SU-DHL-6 (cell line): Measurements from ENCODE around the gene MST1R.

Source experiments
- H2AFZ ChIP-seq: fragments of 200-600 bp; sonication (generic); 2 replicates; pipeline ENCODE4 v1.6.1; 2014; ENCODE audit warnings: low read depth, mild to moderate bottlenecking, moderate library complexity, mixed read lengths, antibody characterized with exemption, low read length; ENCODE audit not compliant: severe bottlenecking
- H3F3A ChIP-seq: fragments of 200-600 bp; shearing (Covaris generic); 2 replicates; pipeline ENCODE4 v1.6.0; 2016; ENCODE audit warnings: antibody characterized with exemption, mild to moderate bottlenecking; ENCODE audit not compliant: insufficient read depth
- H3K27ac ChIP-seq: fragments of 200-600 bp; sonication (generic); 2 replicates; pipeline ENCODE4 v1.5.1; 2016; ENCODE audit warnings: low read depth, mild to moderate bottlenecking, low read length, moderate library complexity, mixed read lengths
- H3K27me3 ChIP-seq: fragments of 200-600 bp; sonication (generic), shearing (Covaris generic); 2 replicates; pipeline ENCODE4 v1.6.0; 2014; ENCODE audit warnings: mild to moderate bottlenecking, low read length
- H3K36me3 ChIP-seq: fragments of 200-600 bp; sonication (generic); 2 replicates; pipeline ENCODE4 v1.6.1; 2014; ENCODE audit warnings: mild to moderate bottlenecking, low read length, mixed read lengths
- H3K4me2 ChIP-seq: fragments of 300-600, 200-600 bp; shearing (Covaris generic), sonication (generic); 2 replicates; pipeline ENCODE4 v1.6.0; 2014; ENCODE audit warnings: low read length, low read depth, mild to moderate bottlenecking; ENCODE audit not compliant: poor library complexity, severe bottlenecking
- H3K4me3 ChIP-seq: fragments of 200-600 bp; sonication (generic); 2 replicates; pipeline ENCODE4 v1.5.1; 2014; ENCODE audit warnings: antibody characterized with exemption, low read length, mild to moderate bottlenecking, mixed read lengths; ENCODE audit not compliant: insufficient read depth, poor library complexity, severe bottlenecking
- H3K79me2 ChIP-seq: fragments of 200-600 bp; sonication (generic); 2 replicates; pipeline ENCODE4 v1.6.1; 2014; ENCODE audit warnings: mild to moderate bottlenecking, low read length, moderate library complexity; ENCODE audit not compliant: insufficient read depth
- H3K9ac ChIP-seq: fragments of 200-600 bp; sonication (generic); 2 replicates; pipeline ENCODE4 v1.7.0; 2014; ENCODE audit warnings: mild to moderate bottlenecking, low read length
- H3K9me2 ChIP-seq: fragments of 200-600 bp; sonication (generic); replicated peaks from 2 replicates; pipeline ENCODE4 v1.6.1; 2014; ENCODE audit warnings: low read length; ENCODE audit not compliant: insufficient read depth
- H3K9me3 ChIP-seq: fragments of 200-600 bp; sonication (generic); 2 replicates; pipeline ENCODE4 v1.6.1; 2014; ENCODE audit warnings: low read length, mixed read lengths; ENCODE audit not compliant: insufficient read depth
- H4K20me1 ChIP-seq: fragments of 200-600 bp; sonication (generic); 2 replicates; pipeline ENCODE4 v1.6.1; 2014; ENCODE audit warnings: low read depth, mild to moderate bottlenecking, antibody characterized with exemption, low read length, moderate library complexity, mixed read lengths
- EZH2phosphoT487 ChIP-seq: fragments of 200-600 bp; sonication (generic), shearing (Covaris generic); conservative IDR thresholded peaks from 2 replicates; pipeline ENCODE4 v1.6.1; 2018; ENCODE audit warnings: mild to moderate bottlenecking, antibody characterized with exemption, low read length, moderate library complexity, mixed read lengths
- TF ChIP-seq, protein P1 (sequence below): fragments of 200-600 bp; sonication (generic); IDR thresholded peaks from one replicate; pipeline ENCODE4 v1.5.1; 2017; ENCODE audit warnings: antibody characterized with exemption, mild to moderate bottlenecking, low read length, moderate library complexity; ENCODE audit not compliant: insufficient read depth, poor library complexity, severe bottlenecking

The MST1R gene

DNA sequence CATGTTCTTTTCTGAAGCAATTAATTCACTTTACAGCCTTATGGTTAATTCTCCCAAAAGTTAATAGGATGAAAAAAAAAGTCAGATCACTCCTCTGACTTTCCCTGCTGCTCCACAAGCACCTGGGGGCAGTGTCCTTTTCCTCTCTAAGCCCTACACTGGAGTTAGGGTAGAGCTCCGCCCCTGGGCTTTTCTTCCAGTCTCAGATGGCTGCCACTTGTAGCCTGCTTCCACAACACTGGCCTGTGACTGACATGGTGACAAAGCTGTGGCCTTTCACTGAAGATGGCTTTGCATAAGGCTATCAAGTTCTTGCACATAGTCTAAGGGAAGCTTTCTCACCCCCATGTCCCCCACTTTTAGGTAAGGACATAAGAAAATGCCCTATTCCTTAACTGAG lies 27.2 kb upstream of the MST1R start:
- H3K36me3 ChIP-seq = no peaks in the 10 kb centered on the region
- TF ChIP-seq, protein P1, sequence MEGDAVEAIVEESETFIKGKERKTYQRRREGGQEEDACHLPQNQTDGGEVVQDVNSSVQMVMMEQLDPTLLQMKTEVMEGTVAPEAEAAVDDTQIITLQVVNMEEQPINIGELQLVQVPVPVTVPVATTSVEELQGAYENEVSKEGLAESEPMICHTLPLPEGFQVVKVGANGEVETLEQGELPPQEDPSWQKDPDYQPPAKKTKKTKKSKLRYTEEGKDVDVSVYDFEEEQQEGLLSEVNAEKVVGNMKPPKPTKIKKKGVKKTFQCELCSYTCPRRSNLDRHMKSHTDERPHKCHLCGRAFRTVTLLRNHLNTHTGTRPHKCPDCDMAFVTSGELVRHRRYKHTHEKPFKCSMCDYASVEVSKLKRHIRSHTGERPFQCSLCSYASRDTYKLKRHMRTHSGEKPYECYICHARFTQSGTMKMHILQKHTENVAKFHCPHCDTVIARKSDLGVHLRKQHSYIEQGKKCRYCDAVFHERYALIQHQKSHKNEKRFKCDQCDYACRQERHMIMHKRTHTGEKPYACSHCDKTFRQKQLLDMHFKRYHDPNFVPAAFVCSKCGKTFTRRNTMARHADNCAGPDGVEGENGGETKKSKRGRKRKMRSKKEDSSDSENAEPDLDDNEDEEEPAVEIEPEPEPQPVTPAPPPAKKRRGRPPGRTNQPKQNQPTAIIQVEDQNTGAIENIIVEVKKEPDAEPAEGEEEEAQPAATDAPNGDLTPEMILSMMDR = no peak
- H2AFZ ChIP-seq = no peak overlapping the region
- no peaks in the 10 kb centered on the region for H3K9me3 ChIP-seq
- H3K9me2 ChIP-seq = no peaks in the 10 kb centered on the region
- no peak overlapping the region for H3K9ac ChIP-seq
- no peaks in the 10 kb centered on the region for H3F3A ChIP-seq
- no peak overlapping the region for H3K4me2 ChIP-seq
- H3K79me2 ChIP-seq = peaks cover 3% of the 10 kb centered on the region; the same call in 1 of the 2 replicates
- H3K27ac ChIP-seq = no peak overlapping the region
- no peaks in the 10 kb centered on the region for H3K27me3 ChIP-seq
- no peaks in the 10 kb centered on the region for H4K20me1 ChIP-seq
- no peak overlapping the region for H3K4me3 ChIP-seq

DNA sequence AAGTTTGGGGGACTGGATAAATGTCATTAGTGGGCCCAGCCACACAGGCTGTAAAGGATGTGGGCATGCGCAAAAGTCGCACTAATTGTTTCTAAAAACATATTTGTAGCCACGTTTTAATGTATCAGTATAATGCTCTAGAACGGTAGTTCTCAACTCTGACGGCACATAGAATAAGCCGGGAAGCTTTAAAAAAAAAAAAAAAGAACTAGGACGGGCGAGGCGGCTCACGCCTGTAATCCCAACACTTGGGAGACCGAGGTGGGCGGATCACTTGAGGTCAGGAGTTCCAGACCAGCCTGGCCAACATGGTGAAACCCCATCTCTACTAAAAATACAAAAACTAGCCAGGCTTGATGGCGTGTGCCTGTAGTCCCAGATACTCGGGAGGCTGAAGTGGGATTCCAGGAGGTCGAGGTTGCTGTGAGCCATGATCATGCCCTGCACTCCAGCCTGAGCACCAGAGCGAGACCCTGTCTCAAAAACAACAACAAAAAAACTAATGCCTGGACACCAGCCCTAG lies 26.6 kb upstream of the MST1R start:
- peak overlapping the region; percentile 6; the same call in 1 of the 2 replicates for H3K27ac ChIP-seq
- H3K9ac ChIP-seq = peak overlapping the region; percentile 74
- no peaks in the 10 kb centered on the region for H3K9me3 ChIP-seq
- no peaks in the 10 kb centered on the region for H4K20me1 ChIP-seq
- H3K79me2 ChIP-seq = peaks cover 3% of the 10 kb centered on the region; the same call in 1 of the 2 replicates
- H3K27me3 ChIP-seq = no peaks in the 10 kb centered on the region
- H2AFZ ChIP-seq = peak overlapping the region; percentile 87
- H3K9me2 ChIP-seq = no peaks in the 10 kb centered on the region
- H3F3A ChIP-seq = no peaks in the 10 kb centered on the region
- peak overlapping the region; percentile 66 for H3K4me2 ChIP-seq
- peak overlapping the region; percentile 85 for H3K4me3 ChIP-seq
- TF ChIP-seq EZH2phosphoT487 = no peak
- no peaks in the 10 kb centered on the region for H3K36me3 ChIP-seq

DNA sequence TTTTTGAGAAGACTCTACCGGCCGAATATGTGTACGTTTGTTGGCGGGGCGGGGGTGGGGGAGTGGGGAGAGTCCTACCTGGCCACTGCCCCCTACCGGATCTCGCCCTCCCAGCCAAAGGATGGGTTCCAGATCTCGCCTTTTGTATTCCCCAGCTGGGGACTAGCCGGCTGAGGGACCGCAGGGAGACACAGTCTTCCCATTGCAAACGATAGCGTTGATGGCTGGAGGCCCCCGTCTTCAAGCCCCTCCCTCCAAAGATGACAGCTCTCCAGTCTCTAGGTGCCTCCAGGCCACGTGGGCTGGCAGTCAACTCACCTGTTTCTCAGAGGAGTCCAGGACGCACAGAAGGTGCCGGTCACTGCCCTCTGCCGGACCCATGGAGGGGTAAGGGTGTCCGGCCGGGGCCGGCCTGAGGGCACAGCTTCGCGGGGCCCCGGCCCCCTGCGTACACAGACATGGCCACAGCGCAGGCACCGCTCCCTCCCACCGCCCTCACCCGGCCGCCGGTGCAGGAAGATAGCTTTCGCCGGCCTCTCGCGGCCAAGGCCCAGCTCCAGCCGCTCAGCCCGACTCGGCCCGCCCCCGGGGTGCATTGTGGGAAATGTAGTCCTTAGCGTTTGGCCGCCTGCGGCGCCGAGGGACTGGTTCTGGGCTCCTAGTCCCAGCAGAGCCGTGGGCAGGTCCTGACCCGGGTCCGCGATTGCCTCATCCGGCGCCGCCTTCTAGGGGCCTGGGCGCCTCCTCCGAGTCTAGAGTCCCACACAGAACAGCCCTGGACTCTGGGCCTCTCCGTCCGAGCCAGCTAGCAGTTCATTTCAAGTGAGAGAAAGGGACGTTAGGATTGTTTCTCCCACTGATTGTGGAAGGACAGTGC lies 25.9 kb upstream of the MST1R start, which contains the start of gene MON1A:
Gene MON1A, minus strand, starts transcription at position 521 of the 877 bp plus-strand sequence. CDS start 16,465 bp downstream, outside the sequence.
- Histone ChIP-seq H3K27me3 (no peaks in the 10 kb centered on the region), H3K9ac (peak within 1 kb of the TSS; percentile 74), H2AFZ (peak within 1 kb of the TSS; percentile 87), H3K9me2 (no peaks in the 10 kb centered on the region), H3K9me3 (no peaks in the 10 kb centered on the region), H3K4me3 (peak within 1 kb of the TSS; percentile 85), H3K36me3 (no peaks in the 10 kb centered on the region), H3K27ac (peak within 1 kb of the TSS; percentile 6; the same call in 1 of the 2 replicates), H4K20me1 (no peaks in the 10 kb centered on the region), H3K4me2 (peak within 1 kb of the TSS; percentile 66), H3K79me2 (peaks cover 3% of the 10 kb centered on the region; the same call in 1 of the 2 replicates), H3F3A (no peaks in the 10 kb centered on the region)
- no peak for TF ChIP-seq EZH2phosphoT487
- TF ChIP-seq, protein P1 = peak; percentile 37
